Measurements from ENCODE around the gene MAGI2.

Gene MAGI2

GRCh38 chr7:79307376-79307775 lies 146.1 kb downstream of the MAGI2 start:
- DNase-seq (ENCODE audit: low read depth in 3 of 3, low spot score in 1 of 3) = no peak

- DNase-seq (ENCODE audit: low read depth in 3 of 3, low spot score in 1 of 3) = no peak
Measured at GRCh38 chr7:79304711-79305110, 148.8 kb downstream of the MAGI2 start.

DNA sequence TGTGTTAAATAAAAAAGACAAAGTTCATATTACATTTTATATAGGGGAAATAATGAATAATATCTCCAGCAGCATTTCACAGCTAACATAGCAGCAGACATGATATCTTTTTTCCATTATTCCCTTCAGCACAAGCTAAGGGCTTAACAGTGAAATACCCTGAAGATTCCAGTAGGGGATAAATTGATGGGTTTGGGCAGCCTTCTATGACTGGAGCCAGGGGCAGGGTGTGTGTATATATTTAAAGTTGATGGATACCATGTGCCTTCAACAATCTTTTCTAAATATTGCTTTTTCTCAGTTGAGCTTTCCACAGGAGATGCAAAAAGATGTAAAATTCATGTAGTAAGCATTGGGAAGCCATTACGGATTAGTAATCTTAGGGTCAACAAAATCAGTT lies 151.2 kb downstream of the MAGI2 start:
- DNase-seq (ENCODE audit: low read depth in 3 of 3, low spot score in 1 of 3) = no peak

GRCh38 chr7:79301419-79301818 lies 152.0 kb downstream of the MAGI2 start:
- DNase-seq (ENCODE audit: low read depth in 3 of 3, low spot score in 1 of 3) = no peak

DNA sequence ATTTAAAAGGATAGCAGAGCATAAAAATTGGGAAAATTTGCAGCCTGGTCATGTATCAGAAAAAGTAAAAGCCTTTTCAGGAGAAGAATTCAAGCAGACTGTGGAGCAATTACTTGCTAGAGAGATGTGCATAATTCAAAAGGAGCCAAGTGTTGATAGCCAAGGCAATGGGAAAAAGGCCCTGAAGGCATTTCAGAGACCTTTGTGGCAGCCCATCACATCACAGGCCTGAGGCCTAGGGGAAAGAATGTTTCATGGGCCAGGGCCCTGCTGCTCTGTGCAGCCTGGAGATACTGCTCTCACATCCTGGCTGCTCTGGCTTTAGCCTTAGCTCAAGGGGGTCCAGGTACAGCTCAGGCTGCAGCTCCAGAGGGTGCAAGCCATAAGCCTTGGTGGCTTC lies 152.9 kb downstream of the MAGI2 start:
- no peak for DNase-seq (ENCODE audit: low read depth in 3 of 3, low spot score in 1 of 3)

GRCh38 chr7:79298145-79298760 lies 155.2 kb downstream of the MAGI2 start:
- no peak for DNase-seq (ENCODE audit: low read depth in 3 of 3, low spot score in 1 of 3)

DNA sequence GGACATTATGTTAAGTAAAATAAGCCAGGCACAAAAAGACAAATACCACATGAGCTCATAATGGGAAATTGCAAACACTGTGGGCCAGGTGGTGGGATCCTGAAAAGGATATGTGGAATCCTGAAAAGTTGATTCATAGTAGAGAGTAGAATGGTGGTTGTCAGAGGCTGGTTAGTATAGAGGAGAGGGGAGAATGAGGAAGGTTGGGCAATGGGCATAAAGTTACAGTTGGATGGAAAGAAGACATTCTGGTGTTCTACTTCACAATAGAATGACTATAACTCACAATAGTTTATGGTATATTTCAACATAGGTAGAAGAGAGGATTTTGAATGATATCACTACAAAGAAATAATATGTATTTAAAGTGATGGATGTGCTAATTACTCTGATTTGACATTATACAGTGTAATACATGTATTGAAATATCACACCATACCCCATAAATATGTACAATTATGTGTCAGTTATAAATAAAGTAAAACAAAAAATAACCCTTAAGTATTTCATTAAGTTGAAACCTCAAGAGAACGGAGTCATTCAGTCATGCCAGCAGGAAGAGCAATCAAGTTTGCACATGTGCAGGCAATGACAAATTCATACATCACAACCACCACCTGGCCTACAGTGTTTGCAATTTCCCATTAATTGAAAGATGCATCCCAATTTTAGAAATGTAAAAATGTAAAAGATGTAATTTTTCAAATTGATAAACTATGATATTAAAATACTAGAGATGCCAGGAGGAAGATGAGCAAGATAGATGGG lies 156.7 kb downstream of the MAGI2 start:
- DNase-seq (ENCODE audit: low read depth in 3 of 3, low spot score in 1 of 3) = no peak

GRCh38 chr7:79293655-79294142 lies 159.8 kb downstream of the MAGI2 start:
- DNase-seq (ENCODE audit: low read depth in 3 of 3, low spot score in 1 of 3) = no peak

GRCh38 chr7:79292834-79293233 lies 160.6 kb downstream of the MAGI2 start:
- DNase-seq (ENCODE audit: low read depth in 3 of 3, low spot score in 1 of 3) = no peak

- DNase-seq (ENCODE audit: low read depth in 3 of 3, low spot score in 1 of 3) = no peak
Measured at GRCh38 chr7:79291498-79291865, 162.0 kb downstream of the MAGI2 start.

- no peak for DNase-seq (ENCODE audit: low read depth in 3 of 3, low spot score in 1 of 3)
Measured at GRCh38 chr7:79290841-79291497, 162.5 kb downstream of the MAGI2 start.

DNA sequence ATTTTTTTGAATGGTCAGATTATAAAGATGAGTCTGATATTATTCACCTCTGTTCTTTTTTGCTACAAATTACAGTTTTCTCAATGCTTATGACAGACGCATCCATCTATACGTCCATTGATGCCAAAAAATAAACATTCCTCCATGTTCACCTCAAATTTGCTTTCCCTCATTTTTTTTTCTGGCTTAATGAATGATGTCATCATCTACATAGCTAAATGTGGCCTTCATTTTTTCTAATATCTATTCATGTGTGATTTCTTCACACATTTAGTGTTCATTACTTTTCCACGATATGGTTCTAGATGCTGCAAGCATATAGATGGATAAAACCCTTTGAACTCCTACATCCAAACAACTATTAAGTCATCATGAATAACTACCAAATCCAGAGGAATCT lies 163.1 kb downstream of the MAGI2 start:
- DNase-seq (ENCODE audit: low read depth in 3 of 3, low spot score in 1 of 3) = no peak

DNA sequence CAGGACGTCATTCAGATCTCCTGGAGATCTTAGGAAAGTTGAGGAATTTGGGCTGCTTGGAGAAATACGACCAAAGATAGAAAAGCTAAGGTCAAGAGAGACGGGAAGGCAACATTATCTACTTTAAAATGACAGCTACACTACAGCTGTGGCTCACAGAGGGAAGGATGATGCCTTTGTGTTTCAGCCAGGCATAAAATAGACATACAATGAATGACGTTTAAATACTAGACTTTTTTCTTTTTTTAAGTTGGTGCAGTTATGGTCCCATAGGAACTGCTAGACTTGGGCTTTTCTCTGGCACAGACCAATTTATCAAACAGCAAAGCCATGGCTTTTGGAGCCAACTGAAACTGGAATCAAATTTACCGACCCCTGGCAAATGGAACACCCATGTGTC lies 164.8 kb downstream of the MAGI2 start:
- no peak for DNase-seq (ENCODE audit: low read depth in 3 of 3, low spot score in 1 of 3)

GRCh38 chr7:79287981-79288380 lies 165.5 kb downstream of the MAGI2 start:
- no peak for DNase-seq (ENCODE audit: low read depth in 3 of 3, low spot score in 1 of 3)

DNA sequence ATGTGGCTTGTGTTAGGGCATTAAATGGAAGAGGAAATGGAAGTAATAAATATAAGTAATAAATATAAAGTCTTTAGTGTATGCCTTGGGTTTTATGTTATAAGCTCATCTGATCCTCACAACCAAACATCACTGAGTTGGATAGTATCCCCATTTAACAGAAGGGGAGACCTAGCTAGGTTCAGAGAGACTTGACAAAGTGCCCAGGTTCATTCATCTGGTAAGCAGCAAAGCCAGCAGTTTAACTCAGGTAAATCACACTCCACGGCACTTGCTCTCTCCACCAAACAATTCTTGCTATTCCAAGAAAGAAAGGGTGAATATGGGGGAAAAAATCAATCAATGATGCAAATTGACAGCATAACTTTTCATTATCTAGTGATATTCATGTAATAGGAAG lies 167.3 kb downstream of the MAGI2 start:
- DNase-seq (ENCODE audit: low read depth in 3 of 3, low spot score in 1 of 3) = no peak

- no peak for DNase-seq (ENCODE audit: low read depth in 3 of 3, low spot score in 1 of 3)
Measured at GRCh38 chr7:79285756-79286155, 167.7 kb downstream of the MAGI2 start.

- no peak for DNase-seq (ENCODE audit: low read depth in 3 of 3, low spot score in 1 of 3)
Measured at GRCh38 chr7:79284211-79284610, 169.3 kb downstream of the MAGI2 start.

- DNase-seq (ENCODE audit: low read depth in 3 of 3, low spot score in 1 of 3) = no peak
Measured at GRCh38 chr7:79282882-79283602, 170.4 kb downstream of the MAGI2 start.

GRCh38 chr7:79282070-79282694 lies 171.3 kb downstream of the MAGI2 start:
- DNase-seq (ENCODE audit: low read depth in 3 of 3, low spot score in 1 of 3) = no peak

- DNase-seq (ENCODE audit: low read depth in 3 of 3, low spot score in 1 of 3) = no peak
Measured at GRCh38 chr7:79281426-79281825, 172.0 kb downstream of the MAGI2 start.

DNA sequence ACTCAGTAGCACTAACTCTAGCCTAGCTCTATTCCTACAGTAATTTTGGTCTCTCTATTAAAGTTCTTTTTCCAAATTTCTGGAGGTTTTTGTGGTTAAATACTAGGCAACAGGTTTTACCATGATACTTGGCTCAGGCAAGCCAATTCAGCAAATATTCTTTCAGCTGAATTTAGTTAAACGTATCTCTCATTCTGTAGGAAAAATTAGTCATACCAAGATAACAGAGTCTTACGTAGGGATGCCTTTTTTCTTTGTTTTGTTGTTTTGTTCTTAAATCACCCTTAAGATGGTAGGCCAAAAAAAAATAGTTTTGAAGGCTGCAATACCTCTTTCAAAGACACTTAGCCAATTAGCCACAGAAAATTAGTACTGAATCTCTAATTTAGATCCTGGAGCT lies 180.5 kb downstream of the MAGI2 start:
- no peak for DNase-seq (ENCODE audit: low read depth in 3 of 3, low spot score in 1 of 3)

Measured in stimulated activated CD4-positive, alpha-beta T cell treated with anti-CD3 and anti-CD28 coated beads, TNF-alpha, amount 100 ng/mL, for 1 hour (primary cell).